ENCODE results near the gene SRSF8.
A peak's percentile ranks its signal among the peaks of the same experiment; 100 is the strongest.
"Not testable (repeated sequence)": the region's sequence is repeated elsewhere in the genome, so short reads cannot be mapped to it uniquely, and the experiment has no call there.

The SRSF8 gene, protein sequence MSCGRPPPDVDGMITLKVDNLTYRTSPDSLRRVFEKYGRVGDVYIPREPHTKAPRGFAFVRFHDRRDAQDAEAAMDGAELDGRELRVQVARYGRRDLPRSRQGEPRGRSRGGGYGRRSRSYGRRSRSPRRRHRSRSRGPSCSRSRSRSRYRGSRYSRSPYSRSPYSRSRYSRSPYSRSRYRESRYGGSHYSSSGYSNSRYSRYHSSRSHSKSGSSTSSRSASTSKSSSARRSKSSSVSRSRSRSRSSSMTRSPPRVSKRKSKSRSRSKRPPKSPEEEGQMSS

GRCh38 chr11:95066716-95067038 is at the start of gene SRSF8:
TSS of gene SRSF8 (plus strand) at chr11:95066919. CDS start at chr11:95067227, 308 bp downstream.
- no peak for DNase-seq (ENCODE audit: low read depth in 2 of 2)

DNA sequence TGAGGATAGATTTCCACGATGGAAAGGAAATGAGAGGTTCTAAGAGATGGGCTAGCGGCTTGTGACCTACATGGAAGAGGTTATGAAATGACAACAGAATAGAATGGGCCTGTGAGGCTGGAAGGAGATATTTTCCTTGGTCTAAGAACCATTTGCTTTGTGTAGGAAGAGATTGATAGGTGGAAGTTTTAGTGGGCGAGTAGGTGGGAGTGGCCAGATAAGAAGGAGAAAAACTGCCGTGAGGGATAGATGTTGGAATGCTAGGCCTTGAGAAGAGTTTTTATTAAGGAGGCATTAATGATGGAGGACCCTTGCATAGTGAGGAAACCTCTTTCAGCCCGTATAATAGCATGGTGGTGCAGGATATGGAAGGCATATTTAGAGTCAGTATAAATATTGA is 45.3 kb upstream of the SRSF8 start:
- not testable (repeated sequence) for DNase-seq (ENCODE audit: low read depth in 2 of 2)

DNA sequence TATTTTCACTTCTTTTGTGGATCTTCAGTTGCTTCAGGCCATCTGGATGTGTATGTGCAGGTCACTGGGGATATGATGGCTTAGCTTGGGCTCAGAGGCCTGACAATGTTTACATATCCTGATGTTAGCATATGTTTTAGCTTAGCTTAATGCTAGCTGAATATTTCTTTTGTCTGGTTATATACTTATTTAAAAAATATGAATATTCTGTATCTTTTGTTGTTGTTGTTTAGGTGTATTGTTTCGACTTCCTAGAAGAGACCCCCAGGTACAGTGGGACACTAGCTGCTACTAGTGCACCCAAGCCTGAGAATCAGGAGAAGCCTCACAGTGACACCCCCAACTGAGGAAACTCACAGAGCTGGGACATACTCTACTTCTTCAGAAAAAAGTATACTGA is 41.8 kb upstream of the SRSF8 start, which contains the start of gene KDM4E:
Gene KDM4E (plus strand): TSS at position 301 of the 400 bp plus-strand sequence. CDS start 300 bp downstream, outside the sequence.
- no peak for DNase-seq (ENCODE audit: low read depth in 2 of 2)

GRCh38 chr11:95025594-95025993 is 41.1 kb upstream of the SRSF8 start:
- DNase-seq (ENCODE audit: low read depth in 2 of 2), result not testable (repeated sequence)

- no peak for DNase-seq (ENCODE audit: low read depth in 2 of 2)
Observed at GRCh38 chr11:95028357-95028756, 38.4 kb upstream of the SRSF8 start.

DNA sequence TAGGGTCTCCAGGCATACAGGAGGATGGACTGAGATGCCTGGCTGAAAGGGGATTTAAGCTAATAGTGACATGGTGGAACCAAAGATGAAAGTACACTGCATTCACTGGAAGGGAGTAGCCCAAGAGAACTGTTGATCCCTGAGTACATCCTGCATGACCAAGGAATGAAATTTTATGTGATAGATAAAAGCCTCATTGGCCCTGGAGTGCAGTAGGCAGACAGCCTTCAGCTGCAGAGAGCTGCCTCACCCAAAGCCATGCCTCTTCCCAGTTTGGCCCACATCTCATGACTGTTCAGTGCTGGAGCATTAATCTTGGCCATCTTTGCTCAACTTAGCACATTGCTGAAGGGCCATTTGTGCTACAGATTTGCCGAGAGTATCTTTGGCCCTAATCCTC is 33.7 kb upstream of the SRSF8 start:
- no peak for DNase-seq (ENCODE audit: low read depth in 2 of 2)

DNA sequence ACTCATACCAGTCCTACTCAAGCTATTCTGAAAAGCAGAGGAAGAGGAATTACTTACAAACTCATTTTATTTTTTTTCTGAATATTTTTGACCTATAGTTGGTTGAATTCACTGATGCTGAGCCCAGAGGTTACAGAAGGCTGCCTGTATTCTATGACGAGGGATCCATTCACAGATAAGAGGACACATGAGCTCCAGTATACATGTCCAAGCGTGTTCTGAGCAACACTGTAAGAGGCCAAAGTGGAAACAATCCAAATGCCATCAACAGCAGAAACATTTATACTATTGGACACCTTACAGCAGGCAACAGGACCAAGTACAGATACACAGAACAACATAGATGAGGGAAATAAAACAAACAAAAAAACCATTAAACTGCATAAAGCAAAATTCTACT is 31.4 kb upstream of the SRSF8 start:
- DNase-seq (ENCODE audit: low read depth in 2 of 2), result no peak

DNA sequence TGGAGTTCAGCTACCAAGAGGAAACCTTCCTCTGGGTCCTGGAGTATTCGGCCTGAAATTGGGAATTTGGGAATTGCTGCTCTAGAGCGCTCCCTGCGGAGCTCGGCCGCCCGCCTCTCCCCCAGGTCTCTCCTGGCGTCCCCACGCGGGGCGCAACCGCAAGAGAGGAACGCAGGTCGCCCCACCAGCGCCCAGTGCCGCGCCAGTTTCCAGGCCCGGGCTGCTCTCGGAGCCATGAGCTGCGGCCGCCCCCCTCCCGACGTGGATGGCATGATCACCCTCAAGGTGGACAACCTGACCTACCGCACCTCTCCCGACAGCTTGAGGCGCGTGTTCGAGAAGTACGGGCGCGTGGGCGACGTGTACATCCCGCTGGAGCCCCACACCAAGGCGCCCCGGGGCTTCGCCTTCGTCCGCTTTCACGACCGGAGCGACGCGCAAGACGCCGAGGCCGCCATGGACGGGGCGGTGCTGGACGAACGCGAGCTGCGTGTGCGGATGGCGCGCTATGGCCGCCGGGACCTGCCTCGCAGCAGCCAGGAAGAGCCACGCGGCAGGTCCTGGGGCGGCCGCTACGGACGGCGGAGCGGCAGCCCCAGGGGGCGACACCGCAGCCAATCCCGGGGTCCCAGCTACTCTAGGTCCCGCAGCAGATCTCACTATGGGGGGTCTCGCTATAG is 29.2 kb upstream of the SRSF8 start:
- not testable (repeated sequence) for DNase-seq (ENCODE audit: low read depth in 2 of 2)

GRCh38 chr11:95042239-95042638 is 24.5 kb upstream of the SRSF8 start:
- DNase-seq (ENCODE audit: low read depth in 2 of 2), result no peak

- no peak for DNase-seq (ENCODE audit: low read depth in 2 of 2)
Observed at GRCh38 chr11:95042906-95043305, 23.8 kb upstream of the SRSF8 start.

- DNase-seq (ENCODE audit: low read depth in 2 of 2), result no peak
Observed at GRCh38 chr11:95044010-95044409, 22.7 kb upstream of the SRSF8 start.

DNA sequence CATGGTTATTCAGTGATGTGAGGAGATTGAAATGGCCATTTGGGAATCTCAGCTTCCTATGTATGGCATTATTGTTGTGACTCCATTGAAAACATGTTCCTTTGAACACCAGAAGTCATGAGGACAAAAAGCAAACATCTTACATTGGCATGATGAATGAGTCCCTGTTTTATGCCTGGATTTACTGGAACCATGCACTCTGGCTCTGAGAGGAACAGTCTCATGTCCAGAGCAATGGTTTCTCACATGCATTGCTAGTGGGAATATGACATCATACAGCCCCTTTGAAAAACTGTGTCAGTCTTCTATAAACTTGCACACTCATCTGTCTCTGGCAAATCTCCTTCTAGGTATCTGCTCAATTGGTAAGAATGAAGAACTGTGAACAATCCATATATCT is 20.9 kb upstream of the SRSF8 start:
- no peak for DNase-seq (ENCODE audit: low read depth in 2 of 2)

- not testable (repeated sequence) for DNase-seq (ENCODE audit: low read depth in 2 of 2)
Observed at GRCh38 chr11:95049122-95049521, 17.6 kb upstream of the SRSF8 start, which contains the start of gene KDM4F. TSS of gene KDM4F (plus strand) at chr11:95049422.

DNA sequence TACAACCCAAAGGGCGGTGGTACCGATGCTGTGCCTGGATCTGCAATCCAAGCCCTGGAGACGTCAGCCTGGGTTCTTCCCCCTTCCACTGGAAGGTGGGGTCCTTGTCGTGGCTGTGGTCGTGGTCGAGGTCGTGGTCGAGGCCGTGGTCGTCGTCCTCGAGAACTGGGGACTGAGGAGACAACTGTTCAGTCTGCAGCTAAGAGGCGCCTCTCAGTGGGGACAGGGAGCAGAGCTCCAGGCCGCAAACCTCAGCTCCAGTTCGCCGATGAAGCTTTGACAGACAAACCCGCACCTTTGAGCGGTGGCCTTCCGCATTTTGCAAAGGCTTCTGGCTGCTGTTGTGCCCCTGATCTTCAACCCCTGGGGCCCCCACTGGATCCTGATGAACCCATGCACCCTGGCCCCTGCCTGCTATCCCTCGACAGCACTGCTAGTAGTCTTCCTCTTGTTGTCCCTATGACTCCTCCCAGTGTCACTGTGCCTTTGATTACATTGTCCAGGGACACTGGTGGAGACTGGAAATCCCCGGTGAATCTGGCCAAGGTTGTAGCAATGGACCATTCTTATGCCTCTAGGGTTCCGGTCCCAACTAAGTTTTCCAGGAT is 16.0 kb upstream of the SRSF8 start:
- no peak for DNase-seq (ENCODE audit: low read depth in 2 of 2)

DNA sequence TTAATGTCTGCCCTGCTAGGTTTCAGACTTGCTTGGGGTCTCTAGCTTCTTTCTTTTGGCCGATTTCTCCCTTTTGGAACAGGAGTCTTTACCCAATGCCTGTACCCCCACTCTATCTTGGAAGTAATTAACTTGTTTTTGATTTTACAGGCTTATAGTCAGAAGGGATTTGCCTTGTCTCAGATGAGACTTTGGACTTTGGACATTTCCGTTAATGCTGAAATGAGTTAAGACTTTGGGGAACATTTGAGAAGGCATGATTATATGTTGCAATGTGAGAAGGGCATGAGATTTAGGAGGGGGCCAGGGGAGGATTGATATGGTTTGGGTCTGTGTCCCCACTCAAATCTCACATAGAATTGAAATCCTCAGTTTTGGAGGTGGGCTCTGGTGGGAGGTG is 12.4 kb upstream of the SRSF8 start:
- no peak for DNase-seq (ENCODE audit: low read depth in 2 of 2)

DNA sequence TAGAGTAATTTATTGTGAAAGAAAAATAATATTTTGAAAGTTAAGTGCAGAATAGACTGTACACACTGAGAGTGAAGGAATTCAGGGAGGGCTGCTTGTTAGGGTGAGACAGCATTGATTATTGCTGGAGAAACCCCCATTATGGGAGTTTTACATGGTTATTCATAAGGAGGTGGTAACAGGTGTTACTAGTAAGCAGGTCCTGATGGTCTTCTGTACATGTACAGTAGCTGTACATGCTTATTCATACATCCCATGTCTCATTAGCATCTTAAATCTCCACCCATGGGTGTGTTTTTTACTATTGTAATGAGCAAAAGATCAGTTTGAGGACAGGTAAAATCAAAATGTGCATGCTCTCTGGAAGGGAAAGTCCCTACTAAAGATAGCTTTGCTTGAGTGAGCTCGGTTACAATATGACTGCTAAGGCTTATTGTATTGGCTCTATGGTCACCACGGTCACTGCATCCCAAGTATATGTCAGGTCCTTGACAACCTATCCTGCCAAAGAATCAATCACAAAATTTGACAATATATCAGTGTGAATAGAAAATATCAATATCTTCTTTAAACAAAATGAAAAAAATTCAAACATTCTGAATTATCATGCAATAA is 11.3 kb upstream of the SRSF8 start:
- no peak for DNase-seq (ENCODE audit: low read depth in 2 of 2)

DNA sequence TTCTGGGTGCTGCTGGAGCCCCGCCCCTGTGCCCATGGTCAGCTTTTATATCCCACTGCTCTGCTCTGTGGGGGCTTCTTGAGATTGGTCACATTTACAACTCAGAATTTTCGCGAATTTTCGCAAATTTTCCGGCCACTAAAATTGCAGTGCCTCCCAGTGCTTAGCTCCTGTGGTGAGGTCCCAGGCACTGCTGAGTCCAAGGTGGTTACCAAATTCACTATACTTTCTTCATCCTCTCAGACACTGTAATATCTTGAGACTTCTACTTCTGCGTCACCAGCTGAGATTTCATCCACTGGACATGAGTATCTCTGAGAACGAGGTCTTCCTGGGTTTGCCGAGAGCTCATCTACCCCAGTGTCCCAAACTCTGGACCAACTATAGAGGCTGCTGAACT is 8.8 kb upstream of the SRSF8 start:
- no peak for DNase-seq (ENCODE audit: low read depth in 2 of 2)

- no peak for DNase-seq (ENCODE audit: low read depth in 2 of 2)
Observed at GRCh38 chr11:95058621-95059020, 8.1 kb upstream of the SRSF8 start.

DNA sequence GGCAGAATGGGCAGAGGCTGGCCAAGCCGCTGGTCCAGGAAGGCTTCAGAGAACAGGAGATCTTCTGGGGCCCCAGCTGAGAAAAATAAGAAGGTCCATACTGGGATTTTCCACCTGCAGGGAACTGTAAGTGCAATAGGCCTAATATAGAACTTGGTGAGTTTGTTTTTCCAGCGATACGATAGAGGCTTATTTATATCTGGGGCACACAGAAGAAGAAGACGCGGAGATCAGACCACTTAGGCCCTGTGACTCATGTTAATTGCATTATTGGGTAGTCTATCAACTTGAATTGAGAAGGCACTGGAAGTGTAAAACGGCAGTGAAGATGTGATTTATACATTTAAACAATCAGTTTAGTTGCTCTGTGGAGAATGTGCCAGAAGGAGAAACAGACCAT is 7.7 kb upstream of the SRSF8 start:
- no peak for DNase-seq (ENCODE audit: low read depth in 2 of 2)

GRCh38 chr11:95065336-95065735 is 1.4 kb upstream of the SRSF8 start:
- DNase-seq (ENCODE audit: low read depth in 2 of 2), result no peak

GRCh38 chr11:95067039-95067840 is 521 bp downstream of the SRSF8 start:
- peak; percentile 34 to 59 for DNase-seq (ENCODE audit: low read depth in 2 of 2)

DNA sequence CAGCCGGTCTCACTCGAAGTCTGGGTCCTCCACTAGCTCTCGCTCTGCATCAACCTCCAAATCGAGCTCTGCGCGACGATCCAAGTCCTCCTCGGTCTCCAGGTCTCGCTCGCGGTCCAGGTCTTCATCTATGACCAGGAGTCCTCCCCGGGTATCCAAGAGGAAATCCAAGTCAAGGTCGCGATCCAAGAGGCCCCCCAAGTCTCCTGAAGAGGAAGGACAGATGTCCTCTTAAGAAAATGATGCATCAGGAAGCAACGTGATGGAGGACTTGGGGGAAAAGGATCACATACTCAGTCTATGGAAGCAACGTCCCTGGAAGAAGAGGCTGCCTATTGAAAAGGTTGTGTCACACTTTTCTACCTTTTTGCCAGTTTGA is 1.1 kb downstream of the SRSF8 start:
- peak in 1 of 2 donors; percentile 17 for DNase-seq (ENCODE audit: low read depth in 2 of 2)

Measured in stimulated activated CD8-positive, alpha-beta memory T cell treated with anti-CD3 and anti-CD28 coated beads, Interleukin-15, amount 100 ng/mL, for 4 hours (primary cell).